ENCODE results near the gene B3GLCT.
"Not testable (repeated sequence)": the region's sequence is repeated elsewhere in the genome, so short reads cannot be mapped to it uniquely, and the experiment has no call there.

The B3GLCT gene

GRCh38 chr13:31286930-31287329 is 87.2 kb downstream of the B3GLCT start:
- no peak for DNase-seq

DNA sequence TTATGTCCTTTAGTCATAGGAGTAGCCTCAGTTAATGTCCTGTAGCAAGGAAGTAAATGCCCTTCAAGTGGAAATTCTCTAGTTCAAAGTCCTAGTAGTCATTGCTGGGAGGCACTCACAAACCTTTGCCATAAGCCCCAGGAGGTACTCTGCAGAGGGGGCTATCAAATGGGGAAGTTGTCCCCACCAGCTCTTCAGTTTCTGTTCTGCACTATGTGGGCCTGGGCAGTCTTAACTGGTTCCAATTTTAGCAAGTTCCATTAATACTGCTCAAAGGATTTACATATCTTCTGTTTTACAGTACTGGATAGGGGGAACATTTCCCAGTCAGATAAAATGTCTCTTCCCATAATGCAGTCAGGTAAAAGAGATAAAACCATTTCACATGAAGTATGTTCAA is 101.3 kb downstream of the B3GLCT start:
- no peak for DNase-seq

GRCh38 chr13:31310356-31310755 is 110.6 kb downstream of the B3GLCT start:
- no peak for DNase-seq

DNA sequence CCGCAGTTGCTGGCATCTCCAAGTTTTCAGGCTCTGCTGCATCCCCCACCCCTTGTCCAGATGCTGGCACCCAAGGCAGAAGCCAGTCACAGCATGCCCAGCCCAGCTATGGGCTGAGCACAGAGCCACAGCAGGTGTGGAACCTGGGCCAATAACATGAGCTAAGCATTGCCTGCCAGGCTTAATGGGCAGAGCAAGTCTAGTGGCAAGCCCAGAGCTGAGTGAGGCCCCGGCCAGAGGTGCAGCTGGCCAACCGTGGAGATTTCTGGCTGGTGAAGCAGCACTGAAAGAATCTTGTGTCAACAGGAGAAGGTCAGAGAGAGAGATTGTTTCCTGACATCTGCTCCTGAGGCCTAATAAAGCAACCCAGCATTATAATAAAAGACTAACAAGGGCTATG is 111.0 kb downstream of the B3GLCT start:
- no peak for DNase-seq

DNA sequence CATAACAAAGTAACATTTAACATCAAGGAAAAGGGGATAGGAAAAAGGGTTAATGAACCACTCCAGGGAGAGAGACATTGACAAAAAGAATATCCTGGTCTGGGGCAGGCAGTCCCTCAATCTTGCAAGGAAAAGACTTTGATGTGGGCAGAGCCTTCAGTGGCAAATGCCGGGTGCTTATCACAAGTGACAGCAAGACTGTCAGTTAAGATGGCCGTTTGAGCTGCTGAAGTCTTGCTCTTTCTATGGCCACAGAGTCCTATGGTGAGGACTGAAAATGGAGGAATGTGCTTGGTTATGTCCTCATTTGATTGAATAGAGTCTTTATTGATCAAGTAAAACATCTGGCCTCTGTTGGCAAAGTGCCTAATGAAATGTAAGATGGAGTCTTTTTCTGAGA is 112.1 kb downstream of the B3GLCT start:
- no peak for DNase-seq

DNA sequence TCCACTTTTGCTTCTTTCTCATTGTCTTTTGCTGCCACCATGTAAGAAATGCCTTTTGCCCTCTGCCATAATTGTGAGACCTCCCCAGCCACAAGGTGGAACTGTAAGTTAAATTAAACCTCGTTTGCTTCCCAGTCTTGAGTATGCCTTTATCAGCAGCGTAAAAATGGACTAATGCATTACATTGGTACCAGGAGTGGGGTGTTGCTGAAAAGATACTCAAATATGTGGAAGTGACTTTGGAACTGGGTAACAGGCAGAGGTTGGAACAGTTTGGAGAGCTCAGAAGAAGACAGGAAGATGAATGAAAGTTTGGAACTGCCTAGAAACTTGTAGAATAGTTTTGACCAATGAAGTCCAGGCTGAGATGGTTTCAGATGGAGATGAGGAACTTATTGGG is 115.2 kb downstream of the B3GLCT start:
- DNase-seq, result no peak

GRCh38 chr13:31320946-31321345 is 121.2 kb downstream of the B3GLCT start:
- no peak for DNase-seq

DNA sequence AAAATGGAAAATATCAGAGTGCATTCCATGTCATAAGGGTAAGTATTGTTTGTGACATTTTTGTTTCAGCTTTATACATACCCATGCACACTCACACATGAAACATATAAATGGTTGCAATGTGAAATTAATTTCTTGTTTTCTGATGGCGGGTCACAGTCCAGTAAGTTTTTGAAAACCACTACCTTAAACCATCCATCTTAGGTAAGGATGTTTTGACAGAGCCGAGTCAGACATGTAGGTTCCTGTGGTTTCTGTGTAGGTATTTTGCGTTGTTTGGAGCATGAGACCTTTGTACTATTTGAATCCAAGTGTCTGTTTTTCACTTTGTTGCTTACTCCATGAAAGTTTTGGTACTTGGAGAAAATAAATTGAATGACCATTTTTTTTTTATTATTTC is 121.7 kb downstream of the B3GLCT start:
- no peak for DNase-seq

DNA sequence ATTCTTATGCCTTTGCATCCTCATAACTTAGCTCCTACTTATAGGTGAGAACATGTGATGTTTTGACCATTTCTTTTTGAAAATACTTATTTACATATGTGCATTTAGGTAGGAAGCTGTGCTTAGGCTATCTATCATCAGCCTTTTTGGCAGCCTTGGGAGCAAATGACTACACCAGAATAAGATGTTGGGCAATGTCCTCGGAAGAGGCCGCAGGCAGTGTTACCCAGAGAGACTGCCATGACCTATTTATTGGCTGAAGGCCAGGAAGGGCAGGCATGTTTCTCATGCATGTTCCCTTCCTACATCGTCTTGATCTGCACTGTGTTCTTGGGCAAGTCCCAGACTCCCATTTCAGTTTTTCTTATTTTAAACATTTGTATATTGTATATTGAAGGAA is 122.3 kb downstream of the B3GLCT start:
- no peak for DNase-seq

DNA sequence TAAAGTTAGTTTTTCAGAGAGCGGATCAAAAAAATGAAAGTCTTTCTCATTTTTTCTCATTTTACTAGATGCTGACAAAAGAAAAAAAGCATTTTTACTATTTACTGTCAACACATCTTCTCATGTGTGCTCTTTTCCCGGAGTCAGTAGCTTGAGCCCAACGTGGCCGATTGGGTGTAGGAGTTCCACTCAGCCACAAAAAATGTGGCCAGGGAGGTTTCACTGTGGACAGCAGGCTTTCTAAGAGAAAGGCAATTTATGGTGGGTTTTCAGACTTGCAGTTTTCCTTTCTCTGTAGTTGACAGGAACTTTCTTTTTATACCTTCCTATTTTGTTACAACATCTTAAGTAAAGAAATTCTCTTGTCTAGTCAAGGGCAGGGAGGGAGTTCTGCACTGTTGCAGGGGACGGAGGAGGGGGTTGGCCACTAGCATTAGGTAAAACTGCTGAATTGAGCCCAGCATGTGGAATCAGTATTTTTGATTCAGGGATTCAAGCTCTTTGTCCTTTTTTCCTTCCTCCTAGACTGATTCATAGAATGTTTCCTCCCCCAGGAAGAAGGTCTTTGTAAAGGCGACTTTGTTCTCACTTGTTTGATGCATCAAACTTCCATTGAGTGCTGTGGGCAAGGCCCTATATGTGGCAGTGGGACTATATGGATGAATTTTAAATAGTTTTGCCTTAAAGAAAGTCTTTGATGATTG is 123.1 kb downstream of the B3GLCT start:
- no peak for DNase-seq

- no peak for DNase-seq
Measured at GRCh38 chr13:31327182-31327860, 127.5 kb downstream of the B3GLCT start.

- no peak for DNase-seq
Measured at GRCh38 chr13:31328549-31329235, 128.9 kb downstream of the B3GLCT start.

GRCh38 chr13:31330236-31330635 is 130.5 kb downstream of the B3GLCT start:
- DNase-seq, result no peak

GRCh38 chr13:31331068-31331467 is 131.3 kb downstream of the B3GLCT start:
- DNase-seq, result no peak

DNA sequence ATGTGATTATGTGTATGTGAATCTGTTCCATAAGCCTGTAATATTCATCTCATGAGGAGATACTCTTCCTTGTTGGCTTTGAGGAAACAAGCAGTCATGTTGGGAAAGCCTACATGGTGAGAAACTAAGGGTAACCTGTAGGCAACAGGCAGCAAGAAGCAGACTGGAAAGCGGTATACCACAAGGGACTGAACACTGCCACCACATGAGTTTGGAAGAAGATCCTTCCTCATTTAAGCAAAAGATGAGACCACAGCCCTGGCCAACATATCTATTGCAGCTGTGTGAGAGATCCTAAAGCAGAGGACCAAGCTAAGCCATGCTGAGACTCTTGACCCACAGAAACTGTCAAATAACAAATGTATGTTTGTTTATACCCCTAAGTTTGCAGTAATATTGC is 134.8 kb downstream of the B3GLCT start:
- no peak for DNase-seq

DNA sequence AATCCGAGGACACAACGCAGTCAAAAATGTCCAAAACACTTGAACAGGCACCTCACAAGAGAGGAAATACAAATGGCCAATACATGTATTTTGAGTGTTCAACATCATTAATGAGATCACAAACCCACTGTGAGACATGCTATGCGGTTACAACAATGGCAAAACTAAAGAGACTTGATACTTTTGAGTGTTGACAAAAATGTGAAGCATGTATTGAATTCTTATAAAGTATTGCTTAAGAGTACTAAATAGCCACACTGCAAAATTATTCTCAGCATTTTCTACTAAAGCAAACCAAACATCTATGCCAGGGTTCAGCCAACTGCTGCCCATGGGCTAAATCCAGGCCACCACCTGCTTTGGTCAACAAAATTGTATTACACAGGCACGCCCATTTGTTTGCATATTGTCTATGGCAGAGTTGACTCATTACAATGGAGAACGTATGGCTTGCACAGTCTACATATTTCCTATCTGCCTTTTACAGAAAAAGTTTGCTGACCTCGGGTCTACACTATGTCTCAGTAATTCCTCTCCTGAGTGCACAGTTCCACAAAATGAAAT is 135.3 kb downstream of the B3GLCT start:
- DNase-seq, result no peak

GRCh38 chr13:31339616-31340015 is 139.8 kb downstream of the B3GLCT start:
- DNase-seq, result not testable (repeated sequence)

DNA sequence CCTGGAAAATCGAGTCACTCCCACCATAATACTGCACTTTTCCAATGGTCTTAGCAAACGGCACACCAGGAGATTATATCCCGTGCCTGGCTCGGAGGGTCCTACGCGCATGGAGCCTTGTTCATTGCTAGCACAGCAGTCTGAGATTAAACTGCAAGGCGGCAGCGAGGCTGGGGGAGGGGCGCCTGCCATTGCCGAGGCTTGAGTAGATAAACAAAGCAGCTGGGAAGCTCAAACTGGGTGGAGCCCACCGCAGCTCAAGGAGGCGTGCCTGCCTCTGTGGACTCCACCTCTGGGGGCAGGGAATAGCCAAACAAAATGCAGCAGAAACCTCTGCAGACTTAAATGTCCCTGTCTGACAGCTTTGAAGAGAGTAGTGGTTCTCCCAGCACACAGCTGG is 141.1 kb downstream of the B3GLCT start:
- not testable (repeated sequence) for DNase-seq

DNA sequence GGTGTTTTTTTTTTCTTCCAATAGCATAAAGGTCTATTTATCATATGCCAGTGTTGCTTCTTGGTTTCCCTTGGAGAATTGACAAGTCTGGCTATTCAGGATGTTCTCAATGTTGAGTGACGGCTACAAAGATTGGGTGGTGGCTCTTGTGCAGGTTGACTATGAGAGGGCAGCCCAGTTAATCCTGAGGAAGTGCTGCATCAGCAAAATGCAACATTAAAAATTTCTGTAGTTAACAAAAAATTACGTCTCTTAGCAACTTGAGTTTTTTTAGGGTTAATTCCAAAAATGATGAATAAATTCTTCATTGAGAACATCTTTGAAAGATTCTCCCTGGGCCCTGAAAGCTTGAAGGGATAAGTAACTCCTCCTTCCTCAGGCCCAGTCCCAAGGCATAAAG is 147.1 kb downstream of the B3GLCT start:
- DNase-seq, result no peak

- no peak for DNase-seq
Measured at GRCh38 chr13:31349156-31349555, 149.4 kb downstream of the B3GLCT start.

- DNase-seq, result no peak
Measured at GRCh38 chr13:31350560-31350959, 150.8 kb downstream of the B3GLCT start.

GRCh38 chr13:31351376-31351775 is 151.6 kb downstream of the B3GLCT start:
- no peak for DNase-seq

GRCh38 chr13:31352467-31352866 is 152.7 kb downstream of the B3GLCT start:
- DNase-seq, result no peak

DNA sequence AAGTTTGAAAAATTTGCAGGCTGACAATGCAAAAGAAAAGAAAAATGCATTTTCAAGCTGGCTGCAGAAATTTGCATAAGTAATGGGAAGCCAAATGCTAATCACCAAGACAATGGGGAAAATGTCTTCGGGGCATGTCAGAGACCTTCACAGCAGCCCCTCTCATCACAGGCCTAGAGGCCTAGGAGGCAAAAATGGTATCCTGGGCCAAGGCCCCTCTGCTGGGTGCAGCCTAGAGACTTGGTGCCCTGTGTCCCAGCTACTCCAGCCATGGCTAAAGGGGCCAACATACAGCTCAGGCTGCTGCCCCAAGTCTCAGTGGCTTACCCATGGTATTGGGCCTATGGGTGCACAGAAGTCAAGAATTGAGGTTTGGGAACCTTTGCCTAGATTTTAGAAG is 155.2 kb downstream of the B3GLCT start:
- DNase-seq, result no peak
